WTC11 (cell line): ENCODE results near the gene OLIG1. TPM values are rescaled to one million over a fixed set of nuclear protein-coding genes. Genes with fewer than 3 reads are reported as not detected.

Experiments used
- ATAC-seq: fragments of 200-7000 bp; cut with Tn5 transposase; 2 replicates; pipeline ENCODE4 v1.10.0; 2021; ENCODE audit warnings: mild to moderate bottlenecking, moderate library complexity
- CTCF ChIA-PET: fragments of 300-600 bp; sonication (Branson Sonifier 250); formaldehyde crosslinking; loops from one replicate; lab custom pipeline; 2021; ENCODE audit warnings: antibody characterized with exemption; lab: Charles Lee
- POLR2A ChIA-PET: fragments of 350-600 bp; sonication (Branson Sonifier 250); formaldehyde crosslinking; loops from one replicate; lab custom pipeline; 2021; ENCODE audit warnings: antibody characterized with exemption; lab: Charles Lee
- DNase-seq: peaks from one replicate; pipeline ENCODE4 v3.0.0; 2021; ENCODE audit warnings: low spot score
- H3K27ac Mint-ChIP-seq: 2 replicates; pipeline ENCODE4 v1.8.0; 2021; ENCODE audit warnings: mixed read lengths
- H3K27me3 Mint-ChIP-seq: 2 replicates; pipeline ENCODE4 v1.8.0; 2021; ENCODE audit warnings: low read depth, mild to moderate bottlenecking, moderate library complexity, mixed read lengths
- H3K36me3 Mint-ChIP-seq: 2 replicates; pipeline ENCODE4 v1.8.0; 2021; ENCODE audit warnings: mixed read lengths
- H3K4me1 Mint-ChIP-seq: 2 replicates; pipeline ENCODE4 v1.8.0; 2022; ENCODE audit warnings: mixed read lengths
- H3K4me3 Mint-ChIP-seq: 2 replicates; pipeline ENCODE4 v1.8.0; 2021; ENCODE audit warnings: mild to moderate bottlenecking, moderate library complexity, mixed read lengths
- H3K9me3 Mint-ChIP-seq: 2 replicates; pipeline ENCODE4 v1.8.0; 2021; ENCODE audit warnings: mixed read lengths
- CBFB ChIP-seq: sonication (generic); formaldehyde crosslinking; IDR thresholded peaks from 2 replicates; pipeline ENCODE4 v1.8.1; 2022; ENCODE audit warnings: mild to moderate bottlenecking, low read depth, missing genetic modification reagents
- ERG ChIP-seq: fragments of 250-450 bp; sonication (Bioruptor Pico); IDR thresholded peaks from 2 replicates; pipeline ENCODE4 v1.8.0; 2021; ENCODE audit warnings: mild to moderate bottlenecking
- ETV6 ChIP-seq: sonication (generic); formaldehyde crosslinking; IDR thresholded peaks from 2 replicates; pipeline ENCODE4 v1.8.1; 2022; ENCODE audit warnings: mild to moderate bottlenecking, missing genetic modification reagents
- GRHL2 ChIP-seq: fragments of 250-450 bp; sonication (Bioruptor Pico); IDR thresholded peaks from 2 replicates; pipeline ENCODE4 v1.8.0; 2022; ENCODE audit warnings: mild to moderate bottlenecking, moderate library complexity; ENCODE audit not compliant: insufficient replicate concordance, severe bottlenecking
- GTF2I ChIP-seq: fragments of 250-450 bp; sonication (Bioruptor Pico); conservative IDR thresholded peaks from 2 replicates; pipeline ENCODE4 v1.4.0; 2021; ENCODE audit warnings: mild to moderate bottlenecking
- HMGA2 ChIP-seq: fragments of 250-450 bp; sonication (Bioruptor Pico); IDR thresholded peaks from 2 replicates; pipeline ENCODE4 v1.4.0; 2021; ENCODE audit warnings: mild to moderate bottlenecking, moderate library complexity
- HMGXB4 ChIP-seq: sonication (generic); formaldehyde crosslinking; IDR thresholded peaks from 2 replicates; pipeline ENCODE4 v1.8.1; 2023; ENCODE audit warnings: mild to moderate bottlenecking, moderate library complexity, missing genetic modification reagents
- IRF2 ChIP-seq: sonication (generic); formaldehyde crosslinking; IDR thresholded peaks from 2 replicates; pipeline ENCODE4 v1.8.0; 2022; ENCODE audit warnings: low read depth, missing genetic modification reagents, borderline replicate concordance
- MAX ChIP-seq: sonication (generic); formaldehyde crosslinking; IDR thresholded peaks from 2 replicates; pipeline ENCODE4 v1.8.0; 2022; ENCODE audit warnings: mild to moderate bottlenecking, missing genetic modification reagents
- MXD4 ChIP-seq: fragments of 250-450 bp; sonication (Bioruptor Pico); IDR thresholded peaks from 2 replicates; pipeline ENCODE4 v1.8.0; 2021; ENCODE audit warnings: mild to moderate bottlenecking, moderate library complexity, borderline replicate concordance
- NFATC4 ChIP-seq: fragments of 250-450 bp; sonication (Bioruptor Pico); IDR thresholded peaks from 2 replicates; pipeline ENCODE4 v1.9.0; 2021; ENCODE audit warnings: mild to moderate bottlenecking
- NFE2L1 ChIP-seq: sonication (generic); formaldehyde crosslinking; IDR thresholded peaks from 2 replicates; pipeline ENCODE4 v1.8.1; 2023; ENCODE audit warnings: missing genetic modification reagents
- NR1H2 ChIP-seq: sonication (generic); formaldehyde crosslinking; IDR thresholded peaks from 2 replicates; pipeline ENCODE4 v1.9.0; 2021; ENCODE audit warnings: mild to moderate bottlenecking, moderate library complexity, missing genetic modification reagents
- USF1 ChIP-seq: sonication (generic); formaldehyde crosslinking; IDR thresholded peaks from 2 replicates; pipeline ENCODE4 v1.8.0; 2022; ENCODE audit warnings: mild to moderate bottlenecking, missing genetic modification reagents
- USF2 ChIP-seq: sonication (generic); formaldehyde crosslinking; IDR thresholded peaks from 2 replicates; pipeline ENCODE4 v1.8.1; 2023; ENCODE audit warnings: mild to moderate bottlenecking, missing genetic modification reagents, moderate library complexity
- ZNF121 ChIP-seq: sonication (generic); formaldehyde crosslinking; IDR thresholded peaks from 2 replicates; pipeline ENCODE4 v1.8.0; 2023; ENCODE audit warnings: missing genetic modification reagents
- ZNF263 ChIP-seq: sonication (generic); formaldehyde crosslinking; IDR thresholded peaks from 2 replicates; pipeline ENCODE4 v1.8.1; 2022; ENCODE audit warnings: low read depth, mild to moderate bottlenecking, moderate library complexity, missing genetic modification reagents
- ZNF396 ChIP-seq: fragments of 250-450 bp; sonication (Bioruptor Pico); IDR thresholded peaks from 2 replicates; pipeline ENCODE4 v1.8.0; 2021; ENCODE audit warnings: mild to moderate bottlenecking, moderate library complexity, borderline replicate concordance
- ZNF425 ChIP-seq: fragments of 250-450 bp; sonication (Bioruptor Pico); conservative IDR thresholded peaks from 2 replicates; pipeline ENCODE4 v1.9.0; 2021; ENCODE audit warnings: mild to moderate bottlenecking
- ZSCAN18 ChIP-seq: fragments of 250-450 bp; sonication (Bioruptor Pico); IDR thresholded peaks from 2 replicates; pipeline ENCODE4 v2.1.2; 2022; ENCODE audit warnings: mild to moderate bottlenecking, moderate library complexity
- total RNA-seq: library from RNA; stranded (reverse); gene quantifications from 3 replicates; pipeline ENCODE4 v1.2.3, GENCODE V29; 2021

OLIG1 gene
- total RNA-seq, 1 experiment from 2014 or later = 2.1 TPM

- H3K27ac Mint-ChIP-seq = no peak overlapping the region
- H3K4me3 Mint-ChIP-seq = peak overlapping the region; percentile 77
- CTCF ChIA-PET = interaction anchor here (1.0 to 4.7 kb wide), 7 partner anchors 12 to 174 kb away, joined by 3 to 23 read pairs (median 7); no protein-coding TSS in a partner anchor
- DNase-seq (no peak), ATAC-seq (no peak)
- POLR2A ChIA-PET = interaction anchor here (1.7 kb wide), 1 partner anchor 104 kb away, joined by 5 read pairs; no protein-coding TSS in a partner anchor
- no peaks in the 10 kb centered on the region for H3K36me3 Mint-ChIP-seq
- peaks cover 55% of the 10 kb centered on the region for H3K4me1 Mint-ChIP-seq
- peaks cover 100% of the 10 kb centered on the region for H3K27me3 Mint-ChIP-seq
- no peak for TF ChIP-seq IRF2
- no peak for TF ChIP-seq NFE2L1
- no peak for TF ChIP-seq CBFB (CRISPR knock-in tag)
- TF ChIP-seq HMGXB4 (CRISPR knock-in tag) = no peak
- TF ChIP-seq ZNF121 (CRISPR knock-in tag) = no peak
- TF ChIP-seq HMGA2 = no peak
- no peak for TF ChIP-seq MAX (CRISPR knock-in tag)
- H3K9me3 Mint-ChIP-seq = no peaks in the 10 kb centered on the region
Measured at GRCh38 chr21:33022828-33023573, 46.9 kb upstream of the OLIG1 start.

- TF ChIP-seq ZNF425 (no peak), GTF2I (CRISPR knock-in tag) (no peak), GRHL2 (CRISPR knock-in tag) (no peak), ZSCAN18 (CRISPR knock-in tag) (no peak), ETV6 (CRISPR knock-in tag) (no peak), ZNF263 (CRISPR knock-in tag) (no peak), NR1H2 (CRISPR knock-in tag) (no peak), ERG (CRISPR knock-in tag) (no peak), MAX (CRISPR knock-in tag) (peak; percentile 47; the same call in 1 of the 2 replicates), MXD4 (CRISPR knock-in tag) (no peak), USF2 (CRISPR knock-in tag) (0 out of 2 replicates have a peak, but pooled peaks have one; percentile 50), USF1 (CRISPR knock-in tag) (peak; percentile 37; the same call in 1 of the 2 replicates), ZNF396 (CRISPR knock-in tag) (no peak), NFATC4 (CRISPR knock-in tag) (no peak)
- POLR2A ChIA-PET = interaction anchor here (1.7 kb wide), 1 partner anchor 103 kb away, joined by 5 read pairs; no protein-coding TSS in a partner anchor
- Mint-ChIP-seq H3K27me3 (peaks cover 100% of the 10 kb centered on the region), H3K4me1 (peaks cover 58% of the 10 kb centered on the region), H3K36me3 (no peaks in the 10 kb centered on the region), H3K27ac (no peak overlapping the region), H3K9me3 (no peaks in the 10 kb centered on the region), H3K4me3 (peak overlapping the region; percentile 73)
- no peak for ATAC-seq
- peak; percentile 54 for DNase-seq
- CTCF ChIA-PET = interaction anchor here (1.0 to 4.7 kb wide), 7 partner anchors 11 to 174 kb away, joined by 3 to 23 read pairs (median 7); no protein-coding TSS in a partner anchor
Measured at GRCh38 chr21:33023574-33024200, 46.3 kb upstream of the OLIG1 start.
